ENCODE results near the gene DNAJB4.
"Not testable (repeated sequence)": the region's sequence is repeated elsewhere in the genome, so short reads cannot be mapped to it uniquely, and the experiment has no call there.

Gene DNAJB4

GRCh38 chr1:78004719-78005447, at the start of gene DNAJB4:
Gene DNAJB4 (plus strand): TSS chr1:78004939. CDS start chr1:78005111, 172 bp downstream.
- DNase-seq = no peak

- no peak for DNase-seq
Observed at GRCh38 chr1:77955709-77956108, 49.0 kb upstream of the DNAJB4 start.

- no peak for DNase-seq
Observed at GRCh38 chr1:77956464-77956863, 48.3 kb upstream of the DNAJB4 start.

- DNase-seq = no peak
Observed at GRCh38 chr1:77958391-77958790, 46.3 kb upstream of the DNAJB4 start.

- DNase-seq = no peak
Observed at GRCh38 chr1:77958850-77959249, 45.9 kb upstream of the DNAJB4 start.

GRCh38 chr1:77961392-77961791, 43.3 kb upstream of the DNAJB4 start:
- DNase-seq = no peak

GRCh38 chr1:77966291-77966690, 38.4 kb upstream of the DNAJB4 start:
- no peak for DNase-seq

- DNase-seq = no peak
Observed at GRCh38 chr1:77970192-77970591, 34.5 kb upstream of the DNAJB4 start.

GRCh38 chr1:77972080-77972479, 32.7 kb upstream of the DNAJB4 start:
- DNase-seq = no peak

- DNase-seq = no peak
Observed at GRCh38 chr1:77975386-77975785, 29.4 kb upstream of the DNAJB4 start.

- DNase-seq = no peak
Observed at GRCh38 chr1:77975907-77976306, 28.8 kb upstream of the DNAJB4 start.

- no peak for DNase-seq
Observed at GRCh38 chr1:77976433-77977076, 28.2 kb upstream of the DNAJB4 start.

GRCh38 chr1:77977989-77978292, 26.8 kb upstream of the DNAJB4 start:
- DNase-seq = no peak

GRCh38 chr1:77978293-77978968, 26.3 kb upstream of the DNAJB4 start:
- peak; percentile 51 for DNase-seq

- peak; percentile 95 for DNase-seq
Observed at GRCh38 chr1:77978969-77979876, 25.5 kb upstream of the DNAJB4 start, which contains the start of gene FUBP1. Gene FUBP1 (minus strand): TSS chr1:77979072. CDS start chr1:77979004, 68 bp downstream.

GRCh38 chr1:77983352-77983996, 21.3 kb upstream of the DNAJB4 start:
- not testable (repeated sequence) for DNase-seq

GRCh38 chr1:77983997-77984355, 20.8 kb upstream of the DNAJB4 start:
- DNase-seq = no peak

- DNase-seq = no peak
Observed at GRCh38 chr1:77984629-77985028, 20.1 kb upstream of the DNAJB4 start.

GRCh38 chr1:77986810-77987209, 17.9 kb upstream of the DNAJB4 start:
- no peak for DNase-seq

- DNase-seq = no peak
Observed at GRCh38 chr1:77987919-77988318, 16.8 kb upstream of the DNAJB4 start.

- no peak for DNase-seq
Observed at GRCh38 chr1:77989744-77990143, 15.0 kb upstream of the DNAJB4 start.

GRCh38 chr1:77990629-77991204, 14.0 kb upstream of the DNAJB4 start:
- DNase-seq = no peak

Measured in NCI-H1436 treated with DMSO at 0.1 percent for 48 hours (cell line).